Stomach smooth muscle (tissue), 2 donors: ENCODE results near the gene EXD1.
"Not testable (repeated sequence)": the region's sequence is repeated elsewhere in the genome, so short reads cannot be mapped to it uniquely, and the experiment has no call there.

Experiments
- H3K27ac ChIP-seq: one replicate; pipeline ENCODE4 v1.7.0; 2013; ENCODE audit warnings: mild to moderate bottlenecking, low read length, inconsistent platforms
- H3K27me3 ChIP-seq, 2 donors: one replicate each; pipeline ENCODE4 v1.7.0; 2013; ENCODE audit warnings: low read length in 2 of 2; ENCODE audit not compliant: insufficient read depth in 2 of 2, control insufficient read depth in 1 of 2
- H3K36me3 ChIP-seq, 2 donors: one replicate each; pipeline ENCODE4 v1.7.0; 2013; ENCODE audit warnings: low read length in 2 of 2; ENCODE audit not compliant: control insufficient read depth in 2 of 2, insufficient read depth in 2 of 2
- H3K4me1 ChIP-seq: one replicate; pipeline ENCODE4 v1.7.0; 2013; ENCODE audit warnings: low read length; ENCODE audit not compliant: control insufficient read depth, insufficient read depth
- H3K4me3 ChIP-seq, 2 donors: one replicate each; pipeline ENCODE4 v1.7.0; 2013; ENCODE audit warnings: low read length in 2 of 2
- H3K9ac ChIP-seq, 2 donors: one replicate each; pipeline ENCODE4 v1.7.0; 2013; ENCODE audit warnings: low read length in 2 of 2, mild to moderate bottlenecking in 1 of 2
- H3K9me3 ChIP-seq, 2 donors: one replicate each; pipeline ENCODE4 v1.7.0; 2013; ENCODE audit warnings: low read length in 2 of 2; ENCODE audit not compliant: control insufficient read depth in 2 of 2
- donor health status: healthy.
- donor health status: Pancreatic carcinoma.

The EXD1 gene

GRCh38 chr15:41256577-41257038, 26.1 kb upstream of the EXD1 start:
- Histone ChIP-seq H3K27ac (no peak overlapping the region), H3K27me3 (no peaks in the 10 kb centered on the region), H3K4me1 (no peaks in the 10 kb centered on the region), H3K9ac (no peak overlapping the region), H3K4me3 (no peak overlapping the region), H3K36me3 (peaks cover 4 to 8% of the 10 kb centered on the region in 2 donors), H3K9me3 (no peaks in the 10 kb centered on the region)

- no peaks in the 10 kb centered on the region for H3K27me3 ChIP-seq
- no peaks in the 10 kb centered on the region for H3K4me1 ChIP-seq
- no peaks in the 10 kb centered on the region for H3K9me3 ChIP-seq
- no peak overlapping the region for H3K4me3 ChIP-seq
- H3K9ac ChIP-seq: no peak overlapping the region
- no peak overlapping the region for H3K27ac ChIP-seq
- H3K36me3 ChIP-seq: peaks cover 4 to 8% of the 10 kb centered on the region in 2 donors
Observed at GRCh38 chr15:41256103-41256502, 25.5 kb upstream of the EXD1 start.

- no peaks in the 10 kb centered on the region for H3K9me3 ChIP-seq
- H3K36me3 ChIP-seq: peaks cover 4 to 8% of the 10 kb centered on the region in 2 donors
- H3K27me3 ChIP-seq: no peaks in the 10 kb centered on the region
- H3K27ac ChIP-seq: no peak overlapping the region
- no peak overlapping the region for H3K4me3 ChIP-seq
- no peak overlapping the region for H3K9ac ChIP-seq
- peaks cover 2% of the 10 kb centered on the region for H3K4me1 ChIP-seq
Observed at GRCh38 chr15:41254560-41254959, 24.0 kb upstream of the EXD1 start.

- Histone ChIP-seq H3K9me3 (no peaks in the 10 kb centered on the region), H3K4me3 (no peak overlapping the region), H3K4me1 (peaks cover 2% of the 10 kb centered on the region), H3K27ac (no peak overlapping the region), H3K27me3 (no peaks in the 10 kb centered on the region), H3K9ac (no peak overlapping the region), H3K36me3 (no peaks in the 10 kb centered on the region)
Observed at GRCh38 chr15:41251411-41251810, 20.9 kb upstream of the EXD1 start.

- H3K9me3 ChIP-seq, H3K9ac ChIP-seq, H3K4me3 ChIP-seq, H3K36me3 ChIP-seq, H3K27me3 ChIP-seq, H3K4me1 ChIP-seq, H3K27ac ChIP-seq: not testable (repeated sequence)
Observed at GRCh38 chr15:41250745-41251144, 20.2 kb upstream of the EXD1 start.

- H3K9ac ChIP-seq: peak overlapping the region in 1 of 2 donors; percentile 13
- H3K4me1 ChIP-seq: no peaks in the 10 kb centered on the region
- no peak overlapping the region for H3K4me3 ChIP-seq
- no peaks in the 10 kb centered on the region for H3K27me3 ChIP-seq
- peaks cover 11 to 14% of the 10 kb centered on the region in 2 donors for H3K36me3 ChIP-seq
- no peak overlapping the region for H3K27ac ChIP-seq
- H3K9me3 ChIP-seq: no peaks in the 10 kb centered on the region
Observed at GRCh38 chr15:41241221-41241964, 10.8 kb upstream of the EXD1 start.

GRCh38 chr15:41238100-41238499, 7.5 kb upstream of the EXD1 start:
- Histone ChIP-seq H3K27me3 (no peaks in the 10 kb centered on the region), H3K4me1 (peaks cover under 1% of the 10 kb centered on the region), H3K27ac (no peak overlapping the region), H3K9ac (no peak overlapping the region), H3K4me3 (no peak overlapping the region), H3K36me3 (peaks cover 4% of the 10 kb centered on the region in 2 donors), H3K9me3 (no peaks in the 10 kb centered on the region)

- no peak overlapping the region for H3K4me3 ChIP-seq
- H3K9me3 ChIP-seq: no peaks in the 10 kb centered on the region
- peaks cover 9% of the 10 kb centered on the region for H3K4me1 ChIP-seq
- H3K36me3 ChIP-seq: no peaks in the 10 kb centered on the region
- no peak overlapping the region for H3K27ac ChIP-seq
- H3K9ac ChIP-seq: no peak overlapping the region
- H3K27me3 ChIP-seq: no peaks in the 10 kb centered on the region
Observed at GRCh38 chr15:41235929-41236328, 5.4 kb upstream of the EXD1 start.

GRCh38 chr15:41235228-41235627, 4.7 kb upstream of the EXD1 start:
- H3K27ac ChIP-seq, H3K4me3 ChIP-seq, H3K36me3 ChIP-seq, H3K9me3 ChIP-seq, H3K9ac ChIP-seq, H3K27me3 ChIP-seq: not testable (repeated sequence)
- peaks cover 16% of the 10 kb centered on the region for H3K4me1 ChIP-seq

GRCh38 chr15:41233367-41233771, 2.8 kb upstream of the EXD1 start:
- Histone ChIP-seq H3K27me3 (no peaks in the 10 kb centered on the region), H3K9ac (peak overlapping the region; percentile 6 to 21), H3K36me3 (no peaks in the 10 kb centered on the region), H3K27ac (no peak overlapping the region), H3K9me3 (no peaks in the 10 kb centered on the region), H3K4me1 (peaks cover 16% of the 10 kb centered on the region), H3K4me3 (peak overlapping the region in 1 of 2 donors; percentile 15)

GRCh38 chr15:41231422-41232226, 1.1 kb upstream of the EXD1 start:
- Histone ChIP-seq H3K9ac (peak overlapping the region; percentile 70 to 93), H3K4me3 (peak overlapping the region; percentile 70 to 97), H3K36me3 (no peaks in the 10 kb centered on the region), H3K4me1 (peaks cover 16% of the 10 kb centered on the region), H3K27ac (peak overlapping the region; percentile 89), H3K27me3 (no peaks in the 10 kb centered on the region), H3K9me3 (no peaks in the 10 kb centered on the region)
